ENCODE measurements around the gene RPL29.

RPL29 gene

GRCh38 chr3:52017586-52017985 is 21.9 kb upstream of the RPL29 start:
- Histone ChIP-seq H3K9me3 (ENCODE audit: control insufficient read depth, insufficient read depth, low read depth, low read length) (no peaks in the 10 kb centered on the region), H3K9ac (ENCODE audit: low read length) (no peak overlapping the region), H3K4me3 (ENCODE audit: low read depth, low read length) (no peak overlapping the region), H3K27me3 (ENCODE audit: control insufficient read depth, insufficient read depth, low read length) (no peaks in the 10 kb centered on the region), H3K4me1 (ENCODE audit: control insufficient read depth, insufficient read depth, low read length) (peaks cover 6% of the 10 kb centered on the region; the same call in 1 of the 2 replicates), H3K36me3 (ENCODE audit: control insufficient read depth, insufficient read depth, low read length) (no peaks in the 10 kb centered on the region), H3K27ac (ENCODE audit: low read depth, low read length) (no peak overlapping the region)

GRCh38 chr3:52015438-52016228 is 19.9 kb upstream of the RPL29 start:
- no peak overlapping the region for H3K27ac ChIP-seq (ENCODE audit: low read depth, low read length)

DNA sequence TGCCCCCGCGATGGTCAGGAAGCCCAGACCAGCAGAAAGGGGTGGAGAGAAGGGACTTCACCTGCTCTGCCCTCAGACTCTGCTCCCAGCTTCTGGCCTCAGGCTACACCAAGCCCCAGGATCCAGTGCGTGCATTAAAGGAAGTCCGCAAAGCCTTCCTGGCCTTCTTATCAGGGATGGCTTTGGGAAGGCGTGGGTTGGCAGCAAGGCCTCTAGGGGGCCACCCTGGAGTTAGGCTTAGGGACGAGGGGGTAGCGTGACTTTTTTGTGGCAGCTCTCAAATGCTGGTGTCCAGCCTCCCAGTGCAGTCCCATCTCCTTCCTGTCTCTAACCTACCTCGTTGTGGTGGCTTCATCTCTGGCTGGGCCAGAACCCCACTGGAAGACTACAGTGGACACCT is 18.9 kb upstream of the RPL29 start:
- Histone ChIP-seq H3K4me3 (ENCODE audit: low read depth, low read length) (no peak overlapping the region), H3K9ac (ENCODE audit: low read length) (no peak overlapping the region), H3K4me1 (ENCODE audit: control insufficient read depth, insufficient read depth, low read length) (peaks cover 4% of the 10 kb centered on the region; the same call in 1 of the 2 replicates), H3K27me3 (ENCODE audit: control insufficient read depth, insufficient read depth, low read length) (no peaks in the 10 kb centered on the region), H3K27ac (ENCODE audit: low read depth, low read length) (no peak overlapping the region), H3K36me3 (ENCODE audit: control insufficient read depth, insufficient read depth, low read length) (no peaks in the 10 kb centered on the region), H3K9me3 (ENCODE audit: control insufficient read depth, insufficient read depth, low read depth, low read length) (no peaks in the 10 kb centered on the region)

More at GRCh38 chr3:52015438-52016228, 19.9 kb upstream of the RPL29 start:
- H3K9ac ChIP-seq (ENCODE audit: low read length), result no peak overlapping the region
- no peaks in the 10 kb centered on the region for H3K27me3 ChIP-seq (ENCODE audit: control insufficient read depth, insufficient read depth, low read length)
- no peaks in the 10 kb centered on the region for H3K36me3 ChIP-seq (ENCODE audit: control insufficient read depth, insufficient read depth, low read length)
- H3K4me1 ChIP-seq (ENCODE audit: control insufficient read depth, insufficient read depth, low read length), result peaks cover 6% of the 10 kb centered on the region; the same call in 1 of the 2 replicates
- no peak overlapping the region for H3K4me3 ChIP-seq (ENCODE audit: low read depth, low read length)
- no peaks in the 10 kb centered on the region for H3K9me3 ChIP-seq (ENCODE audit: control insufficient read depth, insufficient read depth, low read depth, low read length)

- Histone ChIP-seq H3K27ac (ENCODE audit: low read depth, low read length) (no peak overlapping the region), H3K36me3 (ENCODE audit: control insufficient read depth, insufficient read depth, low read length) (no peaks in the 10 kb centered on the region), H3K27me3 (ENCODE audit: control insufficient read depth, insufficient read depth, low read length) (no peaks in the 10 kb centered on the region), H3K4me1 (ENCODE audit: control insufficient read depth, insufficient read depth, low read length) (peaks cover 3% of the 10 kb centered on the region; the same call in 1 of the 2 replicates), H3K9ac (ENCODE audit: low read length) (no peak overlapping the region), H3K4me3 (ENCODE audit: low read depth, low read length) (no peak overlapping the region), H3K9me3 (ENCODE audit: control insufficient read depth, insufficient read depth, low read depth, low read length) (no peaks in the 10 kb centered on the region)
These were observed 18.3 kb upstream of the RPL29 start for GRCh38 chr3:52013802-52014598.

GRCh38 chr3:52012699-52013098 is 17.0 kb upstream of the RPL29 start:
- Histone ChIP-seq H3K9ac (ENCODE audit: low read length) (no peak overlapping the region), H3K27ac (ENCODE audit: low read depth, low read length) (no peak overlapping the region), H3K4me3 (ENCODE audit: low read depth, low read length) (no peak overlapping the region), H3K9me3 (ENCODE audit: control insufficient read depth, insufficient read depth, low read depth, low read length) (no peaks in the 10 kb centered on the region), H3K27me3 (ENCODE audit: control insufficient read depth, insufficient read depth, low read length) (no peaks in the 10 kb centered on the region), H3K4me1 (ENCODE audit: control insufficient read depth, insufficient read depth, low read length) (peaks cover 3% of the 10 kb centered on the region; the same call in 1 of the 2 replicates), H3K36me3 (ENCODE audit: control insufficient read depth, insufficient read depth, low read length) (no peaks in the 10 kb centered on the region)

GRCh38 chr3:52010431-52010830 is 14.7 kb upstream of the RPL29 start:
- Histone ChIP-seq H3K9me3 (ENCODE audit: control insufficient read depth, insufficient read depth, low read depth, low read length) (no peaks in the 10 kb centered on the region), H3K27ac (ENCODE audit: low read depth, low read length) (no peak overlapping the region), H3K4me1 (ENCODE audit: control insufficient read depth, insufficient read depth, low read length) (peaks cover 18% of the 10 kb centered on the region), H3K36me3 (ENCODE audit: control insufficient read depth, insufficient read depth, low read length) (no peaks in the 10 kb centered on the region), H3K27me3 (ENCODE audit: control insufficient read depth, insufficient read depth, low read length) (no peaks in the 10 kb centered on the region), H3K9ac (ENCODE audit: low read length) (no peak overlapping the region), H3K4me3 (ENCODE audit: low read depth, low read length) (no peak overlapping the region)

GRCh38 chr3:52007291-52007690 is 11.6 kb upstream of the RPL29 start:
- Histone ChIP-seq H3K4me3 (ENCODE audit: low read depth, low read length) (no peak overlapping the region), H3K4me1 (ENCODE audit: control insufficient read depth, insufficient read depth, low read length) (peaks cover 27% of the 10 kb centered on the region), H3K36me3 (ENCODE audit: control insufficient read depth, insufficient read depth, low read length) (no peaks in the 10 kb centered on the region), H3K27ac (ENCODE audit: low read depth, low read length) (no peak overlapping the region), H3K9me3 (ENCODE audit: control insufficient read depth, insufficient read depth, low read depth, low read length) (no peaks in the 10 kb centered on the region), H3K27me3 (ENCODE audit: control insufficient read depth, insufficient read depth, low read length) (no peaks in the 10 kb centered on the region), H3K9ac (ENCODE audit: low read length) (no peak overlapping the region)

DNA sequence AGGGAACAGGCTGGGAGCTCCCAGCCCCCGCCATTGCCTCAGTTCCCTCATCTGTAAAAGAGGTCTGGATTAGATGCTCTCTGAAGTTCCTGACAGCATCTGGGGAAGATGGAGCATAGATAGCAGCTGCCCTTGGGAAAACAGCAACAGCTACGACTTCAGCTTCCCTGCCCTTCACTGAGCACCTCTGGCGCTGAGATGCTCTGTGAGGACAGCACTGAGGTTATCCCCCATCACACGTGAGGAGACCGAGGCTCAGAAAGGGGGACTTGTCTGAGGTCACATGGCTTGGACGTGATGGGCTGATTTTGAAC is 11.1 kb upstream of the RPL29 start:
- Histone ChIP-seq H3K27ac (ENCODE audit: low read depth, low read length) (no peak overlapping the region), H3K4me1 (ENCODE audit: control insufficient read depth, insufficient read depth, low read length) (peaks cover 27% of the 10 kb centered on the region), H3K9ac (ENCODE audit: low read length) (no peak overlapping the region), H3K36me3 (ENCODE audit: control insufficient read depth, insufficient read depth, low read length) (no peaks in the 10 kb centered on the region), H3K9me3 (ENCODE audit: control insufficient read depth, insufficient read depth, low read depth, low read length) (no peaks in the 10 kb centered on the region), H3K4me3 (ENCODE audit: low read depth, low read length) (no peak overlapping the region), H3K27me3 (ENCODE audit: control insufficient read depth, insufficient read depth, low read length) (no peaks in the 10 kb centered on the region)

GRCh38 chr3:52006017-52006819 is 10.5 kb upstream of the RPL29 start:
- peak overlapping the region; percentile 29 for H3K4me3 ChIP-seq (ENCODE audit: low read depth, low read length)

GRCh38 chr3:52005571-52005986 is 9.9 kb upstream of the RPL29 start:
- Histone ChIP-seq H3K9ac (ENCODE audit: low read length) (no peak overlapping the region), H3K9me3 (ENCODE audit: control insufficient read depth, insufficient read depth, low read depth, low read length) (no peaks in the 10 kb centered on the region), H3K4me3 (ENCODE audit: low read depth, low read length) (peak overlapping the region; percentile 29), H3K36me3 (ENCODE audit: control insufficient read depth, insufficient read depth, low read length) (no peaks in the 10 kb centered on the region), H3K27ac (ENCODE audit: low read depth, low read length) (no peak overlapping the region), H3K27me3 (ENCODE audit: control insufficient read depth, insufficient read depth, low read length) (no peaks in the 10 kb centered on the region), H3K4me1 (ENCODE audit: control insufficient read depth, insufficient read depth, low read length) (peaks cover 27% of the 10 kb centered on the region)

More at GRCh38 chr3:52006017-52006819, 10.5 kb upstream of the RPL29 start:
- no peaks in the 10 kb centered on the region for H3K27me3 ChIP-seq (ENCODE audit: control insufficient read depth, insufficient read depth, low read length)
- peaks cover 27% of the 10 kb centered on the region for H3K4me1 ChIP-seq (ENCODE audit: control insufficient read depth, insufficient read depth, low read length)
- H3K36me3 ChIP-seq (ENCODE audit: control insufficient read depth, insufficient read depth, low read length), result no peaks in the 10 kb centered on the region
- no peaks in the 10 kb centered on the region for H3K9me3 ChIP-seq (ENCODE audit: control insufficient read depth, insufficient read depth, low read depth, low read length)
- no peak overlapping the region for H3K27ac ChIP-seq (ENCODE audit: low read depth, low read length)
- no peak overlapping the region for H3K9ac ChIP-seq (ENCODE audit: low read length)

Measured in HUES6 (cell line).